Neuronal stem cell (in vitro differentiated cells): Measurements from ENCODE around the gene ARHGAP1.

Experiments used
- DNase-seq: peaks from one replicate; pipeline ENCODE4 v3.0.0-alpha.2; 2013; ENCODE audit warnings: low spot score
- H2AFZ ChIP-seq: one replicate; pipeline ENCODE4 v1.6.1; 2013; ENCODE audit warnings: mild to moderate bottlenecking, low read length, inconsistent platforms
- H2AK5ac ChIP-seq: 2 replicates; pipeline ENCODE4 v1.6.1; 2013; ENCODE audit warnings: low read depth, mild to moderate bottlenecking, inconsistent platforms, low read length, moderate library complexity, mixed read lengths
- H2BK120ac ChIP-seq: 2 replicates; pipeline ENCODE4 v1.6.1; 2013; ENCODE audit warnings: low read depth, mild to moderate bottlenecking, inconsistent platforms, low read length, moderate library complexity, mixed read lengths
- H2BK12ac ChIP-seq: one replicate; pipeline ENCODE4 v1.6.1; 2013; ENCODE audit warnings: low read length, inconsistent platforms
- H2BK15ac ChIP-seq: 2 replicates; pipeline ENCODE4 v1.6.1; 2013; ENCODE audit warnings: mild to moderate bottlenecking, low read length, inconsistent platforms, mixed read lengths
- H2BK5ac ChIP-seq: one replicate; pipeline ENCODE4 v1.6.1; 2013; ENCODE audit warnings: inconsistent platforms, mild to moderate bottlenecking, low read length, moderate library complexity
- H3K14ac ChIP-seq: one replicate; pipeline ENCODE4 v1.6.1; 2013; ENCODE audit warnings: low read length, inconsistent platforms
- H3K18ac ChIP-seq: 2 replicates; pipeline ENCODE4 v1.6.1; 2013; ENCODE audit warnings: low read length, inconsistent platforms
- H3K23ac ChIP-seq: 2 replicates; pipeline ENCODE4 v1.6.1; 2013; ENCODE audit warnings: low read depth, mild to moderate bottlenecking, mixed read lengths, low read length, inconsistent platforms; ENCODE audit not compliant: poor library complexity
- H3K27ac ChIP-seq: replicated peaks from 3 replicates; pipeline ENCODE4 v1.5.1; 2013; ENCODE audit warnings: low read length, inconsistent platforms
- H3K27me3 ChIP-seq, 3 experiments: 2 replicates each; pipeline ENCODE4 v1.6.1; 2013; ENCODE audit warnings: low read length in 3 of 3, mild to moderate bottlenecking in 2 of 3, inconsistent platforms in 1 of 3, low read depth in 1 of 3, mixed read lengths in 1 of 3, moderate library complexity in 1 of 3; ENCODE audit not compliant: control insufficient read depth in 3 of 3, insufficient read depth in 3 of 3
- H3K36me3 ChIP-seq, 2 donors: replicated peaks in 1 of 2; 2 replicates each; pipeline ENCODE4 v1.6.1; 2013; ENCODE audit warnings: low read length in 2 of 2; ENCODE audit not compliant: control insufficient read depth in 2 of 2, insufficient read depth in 2 of 2
- H3K4ac ChIP-seq: 2 replicates; pipeline ENCODE4 v1.6.1; 2013; ENCODE audit warnings: inconsistent platforms, mild to moderate bottlenecking, low read length, moderate library complexity
- H3K4me1 ChIP-seq, 2 donors: 1 replicate in 1 of 2; 2 replicates in 1 of 2; pipeline ENCODE4 v1.6.1; 2013; ENCODE audit warnings: low read length in 2 of 2, low read depth in 1 of 2; ENCODE audit not compliant: control insufficient read depth in 2 of 2, insufficient read depth in 1 of 2
- H3K4me2 ChIP-seq: one replicate; pipeline ENCODE4 v1.6.1; 2013; ENCODE audit warnings: mild to moderate bottlenecking, low read length, inconsistent platforms; ENCODE audit not compliant: insufficient read depth, poor library complexity, severe bottlenecking
- H3K4me3 ChIP-seq, 2 donors: 2 replicates each; pipeline ENCODE4 v1.5.1; 2013; ENCODE audit warnings: low read length in 2 of 2, mild to moderate bottlenecking in 2 of 2, inconsistent platforms in 1 of 2, moderate library complexity in 1 of 2
- H3K79me1 ChIP-seq: one replicate; pipeline ENCODE4 v1.6.1; 2013; ENCODE audit warnings: low read depth, mild to moderate bottlenecking, inconsistent platforms, low read length, moderate library complexity
- H3K9ac ChIP-seq: one replicate; pipeline ENCODE4 v1.6.1; 2013; ENCODE audit warnings: mild to moderate bottlenecking, low read depth, low read length, inconsistent platforms; ENCODE audit not compliant: poor library complexity
- H3K9me3 ChIP-seq, 2 donors: replicated peaks in 1 of 2; 2 replicates each; pipeline versions ENCODE3 to v1.6.1; 2013; ENCODE audit warnings: low read length in 2 of 2, mild to moderate bottlenecking in 2 of 2, inconsistent platforms in 1 of 2, low read depth in 1 of 2, mixed read lengths in 1 of 2, moderate library complexity in 1 of 2; ENCODE audit not compliant: control insufficient read depth in 2 of 2, insufficient read depth in 1 of 2
- H4K8ac ChIP-seq: one replicate; pipeline ENCODE4 v1.6.1; 2013; ENCODE audit warnings: low read depth, mild to moderate bottlenecking, inconsistent platforms, low read length, moderate library complexity
- H4K91ac ChIP-seq: one replicate; pipeline ENCODE4 v1.6.1; 2013; ENCODE audit warnings: low read length, low read depth, mild to moderate bottlenecking, inconsistent platforms; ENCODE audit not compliant: poor library complexity
- WGBS, 2 donors: extraction: QIAGEN DNeasy Blood & Tissue Kit; methylation state at CpG; one replicate each; pipeline ENCODE4 v1.1.7; 2013; ENCODE audit warnings: missing lambda C conversion rate in 2 of 2, mixed read lengths in 1 of 2; ENCODE audit not compliant: insufficient read length in 2 of 2, insufficient replicate concordance in 1 of 2; ENCODE audit errors: extremely low coverage in 2 of 2; 5-methylcytosine and 5-hydroxymethylcytosine counted together

ARHGAP1 gene

GRCh38 chr11:46662366-46662765 is 38.1 kb downstream of the ARHGAP1 start:
- H3K14ac ChIP-seq, result no peak overlapping the region
- no peaks in the 10 kb centered on the region for H3K9me3 ChIP-seq
- no peak overlapping the region for H2BK5ac ChIP-seq
- no peaks in the 10 kb centered on the region for H3K79me1 ChIP-seq
- H2BK12ac ChIP-seq, result no peak overlapping the region
- H3K36me3 ChIP-seq, result peaks cover 30 to 91% of the 10 kb centered on the region in 2 donors
- no peak overlapping the region for H3K4me2 ChIP-seq
- H4K8ac ChIP-seq, result no peak overlapping the region
- H3K9ac ChIP-seq, result no peak overlapping the region
- H2BK120ac ChIP-seq, result no peak overlapping the region
- H4K91ac ChIP-seq, result no peak overlapping the region
- H3K18ac ChIP-seq, result no peak overlapping the region
- H3K4me3 ChIP-seq, result no peak overlapping the region
- H3K4ac ChIP-seq, result no peak overlapping the region
- H2AK5ac ChIP-seq, result no peak overlapping the region
- no peaks in the 10 kb centered on the region for H3K27me3 ChIP-seq
- no peaks in the 10 kb centered on the region for H3K4me1 ChIP-seq
- H2AFZ ChIP-seq, result no peak overlapping the region
- no peak overlapping the region for H2BK15ac ChIP-seq
- H3K23ac ChIP-seq, result no peak overlapping the region
- no peak overlapping the region for H3K27ac ChIP-seq
- DNase-seq, result no peak

GRCh38 chr11:46661836-46662235 is 38.6 kb downstream of the ARHGAP1 start:
- Histone ChIP-seq H3K27me3 (no peaks in the 10 kb centered on the region), H3K4ac (no peak overlapping the region), H4K91ac (no peak overlapping the region), H3K4me1 (no peaks in the 10 kb centered on the region), H3K18ac (no peak overlapping the region), H3K4me3 (no peak overlapping the region), H3K27ac (no peak overlapping the region), H3K14ac (no peak overlapping the region), H2AFZ (no peak overlapping the region), H3K36me3 (peaks cover 33 to 91% of the 10 kb centered on the region in 2 donors), H2BK12ac (no peak overlapping the region), H3K9me3 (no peaks in the 10 kb centered on the region), H3K4me2 (no peak overlapping the region), H2BK15ac (no peak overlapping the region), H3K9ac (no peak overlapping the region), H3K79me1 (no peaks in the 10 kb centered on the region), H2BK5ac (no peak overlapping the region), H2BK120ac (no peak overlapping the region), H2AK5ac (no peak overlapping the region), H4K8ac (no peak overlapping the region), H3K23ac (no peak overlapping the region)
- DNase-seq, result no peak

- H2BK120ac ChIP-seq, result no peak overlapping the region
- H3K18ac ChIP-seq, result no peak overlapping the region
- no peaks in the 10 kb centered on the region for H3K9me3 ChIP-seq
- H2BK15ac ChIP-seq, result no peak overlapping the region
- no peak overlapping the region for H2AFZ ChIP-seq
- no peak overlapping the region for H4K8ac ChIP-seq
- DNase-seq, result no peak
- H3K23ac ChIP-seq, result no peak overlapping the region
- H4K91ac ChIP-seq, result no peak overlapping the region
- no peak overlapping the region for H3K4me3 ChIP-seq
- H3K27ac ChIP-seq, result no peak overlapping the region
- no peaks in the 10 kb centered on the region for H3K79me1 ChIP-seq
- H3K27me3 ChIP-seq, result no peaks in the 10 kb centered on the region
- H3K4me2 ChIP-seq, result no peak overlapping the region
- no peak overlapping the region for H3K9ac ChIP-seq
- no peak overlapping the region for H2AK5ac ChIP-seq
- peaks cover 28 to 90% of the 10 kb centered on the region in 2 donors for H3K36me3 ChIP-seq
- no peak overlapping the region for H3K4ac ChIP-seq
- no peaks in the 10 kb centered on the region for H3K4me1 ChIP-seq
- no peak overlapping the region for H2BK5ac ChIP-seq
- H2BK12ac ChIP-seq, result no peak overlapping the region
- WGBS, 2 donors, result no CpG with 5 or more reads among the region's 1 CpG
- H3K14ac ChIP-seq, result no peak overlapping the region
These were observed 40.5 kb downstream of the ARHGAP1 start for GRCh38 chr11:46659908-46660307.

- WGBS, 2 donors, result no CpG with 5 or more reads among the region's 4 CpGs
- H2AK5ac ChIP-seq, result no peak overlapping the region
- H2AFZ ChIP-seq, result no peak overlapping the region
- no peak overlapping the region for H2BK120ac ChIP-seq
- H3K9me3 ChIP-seq, result no peaks in the 10 kb centered on the region
- H4K8ac ChIP-seq, result no peak overlapping the region
- DNase-seq, result no peak
- H3K18ac ChIP-seq, result no peak overlapping the region
- H2BK12ac ChIP-seq, result no peak overlapping the region
- H3K27ac ChIP-seq, result no peak overlapping the region
- no peaks in the 10 kb centered on the region for H3K79me1 ChIP-seq
- H2BK5ac ChIP-seq, result no peak overlapping the region
- no peaks in the 10 kb centered on the region for H3K27me3 ChIP-seq
- H3K4me3 ChIP-seq, result no peak overlapping the region
- H3K14ac ChIP-seq, result no peak overlapping the region
- H3K23ac ChIP-seq, result no peak overlapping the region
- no peak overlapping the region for H4K91ac ChIP-seq
- H3K4ac ChIP-seq, result no peak overlapping the region
- no peak overlapping the region for H3K4me2 ChIP-seq
- H2BK15ac ChIP-seq, result no peak overlapping the region
- no peaks in the 10 kb centered on the region for H3K4me1 ChIP-seq
- H3K9ac ChIP-seq, result no peak overlapping the region
- peaks cover 23 to 84% of the 10 kb centered on the region in 2 donors for H3K36me3 ChIP-seq
These were observed 42.2 kb downstream of the ARHGAP1 start for GRCh38 chr11:46658259-46658658.
